Astrocyte of the spinal cord (primary cell): ENCODE data around the gene TLE1.
A peak's percentile ranks its signal among the peaks of the same experiment; 100 is the strongest.

Experiments used
- DNase-seq: peaks from one replicate; pipeline ENCODE4 v3.0.0; 2011; ENCODE audit warnings: low read depth, low spot score
- H3K4me3 ChIP-seq: 2 replicates; pipeline ENCODE4 v1.5.1; 2011; ENCODE audit warnings: low read depth, mild to moderate bottlenecking, low read length, moderate library complexity
- CTCF ChIP-seq: IDR thresholded peaks from 2 replicates; pipeline ENCODE4 v1.5.1; 2012; ENCODE audit warnings: low read depth, mild to moderate bottlenecking, low read length, inconsistent platforms
- in situ Hi-C: cut with HindIII; loops from 2 replicates; pipeline ENCODE4 v1.10.0; 2017; ENCODE audit warnings: low sequenced_read_pairs

TLE1 gene

GRCh38 chr9:81669866-81670265 is 19.5 kb downstream of the TLE1 start:
- in situ Hi-C loops: no loop called here
- no peak for DNase-seq
- no peak overlapping the region for H3K4me3 ChIP-seq

GRCh38 chr9:81669041-81669651 is 20.2 kb downstream of the TLE1 start:
- H3K4me3 ChIP-seq: no peak overlapping the region
- no peak for TF ChIP-seq CTCF
- peak; percentile 60 for DNase-seq
- in situ Hi-C loops: no loop called here

More at GRCh38 chr9:81669866-81670265, 19.5 kb downstream of the TLE1 start:
- TF ChIP-seq CTCF: no peak

GRCh38 chr9:81666123-81666522 is 23.2 kb downstream of the TLE1 start:
- H3K4me3 ChIP-seq: no peak overlapping the region
- no peak for TF ChIP-seq CTCF
- DNase-seq: no peak
- in situ Hi-C loops: no loop called here

- no peak for DNase-seq
- TF ChIP-seq CTCF: no peak
- no peak overlapping the region for H3K4me3 ChIP-seq
- in situ Hi-C loops: no loop called here
These were observed 23.9 kb downstream of the TLE1 start for GRCh38 chr9:81665322-81665871.

- no peak for TF ChIP-seq CTCF
- DNase-seq: no peak
- in situ Hi-C loops: no loop called here
- no peak overlapping the region for H3K4me3 ChIP-seq
These were observed 24.6 kb downstream of the TLE1 start for GRCh38 chr9:81664638-81665222.

GRCh38 chr9:81661339-81661738 is 28.0 kb downstream of the TLE1 start:
- TF ChIP-seq CTCF: no peak
- no peak overlapping the region for H3K4me3 ChIP-seq
- in situ Hi-C loops: no loop called here
- no peak for DNase-seq
